HepG2 (cell line): ENCODE results near the gene SCYGR8. TPM values are rescaled to one million over a fixed set of nuclear protein-coding genes. Genes with fewer than 3 reads are reported as not detected.

Experiments
- ARHGAP35 ChIP-seq: sonication (generic); formaldehyde crosslinking; IDR thresholded peaks from 2 replicates; pipeline ENCODE4 v1.9.0; 2022; ENCODE audit warnings: mild to moderate bottlenecking, inconsistent platforms, moderate library complexity, missing genetic modification reagents, borderline replicate concordance
- EHMT2 ChIP-seq: fragments of 200-600 bp; sonication (generic); IDR thresholded peaks from 2 replicates; pipeline ENCODE4 v1.7.0; 2017; ENCODE audit warnings: antibody characterized with exemption, low read depth, low read length, borderline replicate concordance
- EP300 ChIP-seq, 3 experiments: sonication (generic) in 1 of 3; formaldehyde crosslinking in 1 of 3; IDR thresholded peaks; 2 replicates each; pipeline versions ENCODE4 v1.5.1 to v1.6.1; 2011 to 2020; ENCODE audit warnings: low read depth in 2 of 3, low read length in 2 of 3, borderline replicate concordance in 1 of 3, improper control_type of control experiment in 1 of 3, mild to moderate bottlenecking in 1 of 3, missing genetic modification reagents in 1 of 3, moderate library complexity in 1 of 3
- HCFC1 ChIP-seq: fragments of 150-350 bp; IDR thresholded peaks from 2 replicates; pipeline ENCODE4 v1.6.1; 2014; ENCODE audit warnings: low read depth, low read length
- KDM5B ChIP-seq: sonication (generic); formaldehyde crosslinking; IDR thresholded peaks from 2 replicates; pipeline ENCODE4 v1.4.0; 2020; ENCODE audit warnings: missing genetic modification reagents, mild to moderate bottlenecking, borderline replicate concordance
- MEIS1 ChIP-seq: sonication (generic); formaldehyde crosslinking; IDR thresholded peaks from 2 replicates; pipeline ENCODE4 v1.9.0; 2021; ENCODE audit warnings: mild to moderate bottlenecking, missing genetic modification reagents, moderate library complexity, borderline replicate concordance
- NCOA1 ChIP-seq: sonication (generic); formaldehyde crosslinking; IDR thresholded peaks from 2 replicates; pipeline ENCODE4 v1.9.0; 2021; ENCODE audit warnings: missing genetic modification reagents
- POGZ ChIP-seq: sonication (generic); formaldehyde crosslinking; IDR thresholded peaks from 2 replicates; pipeline ENCODE4 v1.4.0; 2020; ENCODE audit warnings: mild to moderate bottlenecking, missing genetic modification reagents
- SOX5 ChIP-seq: IDR thresholded peaks from 2 replicates; pipeline ENCODE4 v1.6.1; 2016; ENCODE audit warnings: borderline replicate concordance
- XRCC5 ChIP-seq: fragments of 200-400 bp; formaldehyde crosslinking; optimal IDR thresholded peaks from 2 replicates; pipeline ENCODE3; 2017; ENCODE audit warnings: mild to moderate bottlenecking, low read length
- ZFP36L2 ChIP-seq: sonication (generic); formaldehyde crosslinking; IDR thresholded peaks from 2 replicates; pipeline ENCODE4 v1.4.0; 2020; ENCODE audit warnings: missing genetic modification reagents
- ZMYM3 ChIP-seq: sonication (generic); formaldehyde crosslinking; IDR thresholded peaks from 2 replicates; pipeline ENCODE4 v1.5.1; 2020; ENCODE audit warnings: mild to moderate bottlenecking, missing genetic modification reagents
- ZNF260 ChIP-seq: sonication (generic); formaldehyde crosslinking; IDR thresholded peaks from 2 replicates; pipeline ENCODE4 v1.4.0; 2020; ENCODE audit warnings: missing genetic modification reagents, low read depth, mild to moderate bottlenecking, borderline replicate concordance
- ZNF383 ChIP-seq: sonication (generic); formaldehyde crosslinking; IDR thresholded peaks from 2 replicates; pipeline ENCODE4 v1.4.0; 2020; ENCODE audit warnings: missing genetic modification reagents, mild to moderate bottlenecking, borderline replicate concordance
- ZNF564 ChIP-seq: sonication (generic); formaldehyde crosslinking; IDR thresholded peaks from 2 replicates; pipeline ENCODE4 v1.8.1; 2023; ENCODE audit warnings: mild to moderate bottlenecking, missing genetic modification reagents
- ZNF605 ChIP-seq: sonication (generic); formaldehyde crosslinking; IDR thresholded peaks from 2 replicates; pipeline ENCODE4 v1.8.0; 2022; ENCODE audit warnings: mild to moderate bottlenecking, missing genetic modification reagents
- polyA plus RNA-seq, 8 experiments: library from polyadenylated mRNA; depleted of rRNA in 3 of 8; stranded (reverse) in 7 of 8; unstranded in 1 of 8; fragments of >200 nt; fragmentation: Illumina TruSeq in 4 of 8; extraction: Trizol in 4 of 8; gene quantifications; 2 replicates each; pipeline versions ENCODE4 v1.2.1 to v1.2.3, GENCODE V29; 2011 to 2016; ENCODE audit warnings: low read depth in 4 of 8, missing spikeins in 1 of 8, mixed read lengths in 1 of 8; ENCODE audit not compliant: insufficient read depth in 1 of 8
- total RNA-seq, 5 experiments: library from RNA; depleted of rRNA; stranded (reverse); fragments of >200 nt; fragmentation: Illumina TruSeq; extraction: Trizol; gene quantifications; 2 replicates each; pipeline ENCODE4 v1.2.3, GENCODE V29; 2016; ENCODE audit warnings: low read depth in 1 of 5
- TF ChIP-seq, protein P1 (sequence below): sonication (generic); formaldehyde crosslinking; IDR thresholded peaks from 2 replicates; pipeline ENCODE4 v1.5.1; 2020; ENCODE audit warnings: mild to moderate bottlenecking, missing genetic modification reagents, moderate library complexity
- TF ChIP-seq, protein P2 (sequence below): sonication (generic); formaldehyde crosslinking; conservative IDR thresholded peaks from 2 replicates; pipeline ENCODE4 v1.4.0; 2020; ENCODE audit warnings: mild to moderate bottlenecking, missing genetic modification reagents, moderate library complexity
- TF ChIP-seq, protein P3 (sequence below): IDR thresholded peaks from 2 replicates; pipeline ENCODE4 v1.6.1; 2016; ENCODE audit warnings: mild to moderate bottlenecking
- TF ChIP-seq, protein P4 (sequence below): sonication (generic); formaldehyde crosslinking; IDR thresholded peaks from 2 replicates; pipeline ENCODE4 v1.5.0; 2020; ENCODE audit warnings: mild to moderate bottlenecking, low read depth, missing genetic modification reagents, borderline replicate concordance
- TF ChIP-seq, protein P5 (sequence below): sonication (generic); formaldehyde crosslinking; IDR thresholded peaks from 2 replicates; pipeline ENCODE4 v1.4.0; 2020; ENCODE audit warnings: missing genetic modification reagents

SCYGR8 gene
- total and polyA plus RNA-seq, 2 of the 13 experiments (the other 11 are each of a cell fraction or from before 2014, with no cell fraction given), result not detected

DNA sequence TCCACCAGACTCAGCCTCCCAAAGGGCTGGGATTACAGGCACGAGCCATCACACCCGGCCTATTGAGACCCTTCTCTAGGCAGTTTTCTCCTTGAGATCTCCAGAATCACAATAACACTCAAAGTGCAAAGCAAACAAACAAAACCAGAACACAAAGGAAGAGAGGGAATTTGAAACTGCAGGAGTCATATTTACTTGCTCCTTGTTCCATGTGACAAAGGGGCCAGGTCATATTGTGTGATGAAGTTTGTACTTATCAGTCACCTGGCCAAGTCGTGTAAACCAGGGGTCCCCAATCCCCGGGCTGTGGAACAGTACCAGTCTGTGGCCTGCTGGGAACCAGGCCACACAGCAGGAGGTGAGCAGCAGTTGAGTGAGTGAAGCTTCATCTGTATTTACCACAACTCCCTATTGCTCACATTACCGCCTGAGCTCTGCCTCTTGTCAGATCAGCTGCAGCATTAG lies 26.5 kb downstream of the SCYGR8 start (continued):
- TF ChIP-seq, protein P1, sequence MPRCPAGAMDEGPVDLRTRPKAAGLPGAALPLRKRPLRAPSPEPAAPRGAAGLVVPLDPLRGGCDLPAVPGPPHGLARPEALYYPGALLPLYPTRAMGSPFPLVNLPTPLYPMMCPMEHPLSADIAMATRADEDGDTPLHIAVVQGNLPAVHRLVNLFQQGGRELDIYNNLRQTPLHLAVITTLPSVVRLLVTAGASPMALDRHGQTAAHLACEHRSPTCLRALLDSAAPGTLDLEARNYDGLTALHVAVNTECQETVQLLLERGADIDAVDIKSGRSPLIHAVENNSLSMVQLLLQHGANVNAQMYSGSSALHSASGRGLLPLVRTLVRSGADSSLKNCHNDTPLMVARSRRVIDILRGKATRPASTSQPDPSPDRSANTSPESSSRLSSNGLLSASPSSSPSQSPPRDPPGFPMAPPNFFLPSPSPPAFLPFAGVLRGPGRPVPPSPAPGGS (CRISPR knock-in tag), result 0 out of 2 replicates have a peak, but pooled peaks have one; percentile 16
- TF ChIP-seq ZFP36L2, result no peak
- TF ChIP-seq, protein P2, sequence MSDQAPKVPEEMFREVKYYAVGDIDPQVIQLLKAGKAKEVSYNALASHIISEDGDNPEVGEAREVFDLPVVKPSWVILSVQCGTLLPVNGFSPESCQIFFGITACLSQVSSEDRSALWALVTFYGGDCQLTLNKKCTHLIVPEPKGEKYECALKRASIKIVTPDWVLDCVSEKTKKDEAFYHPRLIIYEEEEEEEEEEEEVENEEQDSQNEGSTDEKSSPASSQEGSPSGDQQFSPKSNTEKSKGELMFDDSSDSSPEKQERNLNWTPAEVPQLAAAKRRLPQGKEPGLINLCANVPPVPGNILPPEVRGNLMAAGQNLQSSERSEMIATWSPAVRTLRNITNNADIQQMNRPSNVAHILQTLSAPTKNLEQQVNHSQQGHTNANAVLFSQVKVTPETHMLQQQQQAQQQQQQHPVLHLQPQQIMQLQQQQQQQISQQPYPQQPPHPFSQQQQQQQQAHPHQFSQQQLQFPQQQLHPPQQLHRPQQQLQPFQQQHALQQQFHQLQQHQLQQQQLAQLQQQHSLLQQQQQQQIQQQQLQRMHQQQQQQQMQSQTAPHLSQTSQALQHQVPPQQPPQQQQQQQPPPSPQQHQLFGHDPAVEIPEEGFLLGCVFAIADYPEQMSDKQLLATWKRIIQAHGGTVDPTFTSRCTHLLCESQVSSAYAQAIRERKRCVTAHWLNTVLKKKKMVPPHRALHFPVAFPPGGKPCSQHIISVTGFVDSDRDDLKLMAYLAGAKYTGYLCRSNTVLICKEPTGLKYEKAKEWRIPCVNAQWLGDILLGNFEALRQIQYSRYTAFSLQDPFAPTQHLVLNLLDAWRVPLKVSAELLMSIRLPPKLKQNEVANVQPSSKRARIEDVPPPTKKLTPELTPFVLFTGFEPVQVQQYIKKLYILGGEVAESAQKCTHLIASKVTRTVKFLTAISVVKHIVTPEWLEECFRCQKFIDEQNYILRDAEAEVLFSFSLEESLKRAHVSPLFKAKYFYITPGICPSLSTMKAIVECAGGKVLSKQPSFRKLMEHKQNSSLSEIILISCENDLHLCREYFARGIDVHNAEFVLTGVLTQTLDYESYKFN, result peak; percentile 63
- TF ChIP-seq, protein P3, sequence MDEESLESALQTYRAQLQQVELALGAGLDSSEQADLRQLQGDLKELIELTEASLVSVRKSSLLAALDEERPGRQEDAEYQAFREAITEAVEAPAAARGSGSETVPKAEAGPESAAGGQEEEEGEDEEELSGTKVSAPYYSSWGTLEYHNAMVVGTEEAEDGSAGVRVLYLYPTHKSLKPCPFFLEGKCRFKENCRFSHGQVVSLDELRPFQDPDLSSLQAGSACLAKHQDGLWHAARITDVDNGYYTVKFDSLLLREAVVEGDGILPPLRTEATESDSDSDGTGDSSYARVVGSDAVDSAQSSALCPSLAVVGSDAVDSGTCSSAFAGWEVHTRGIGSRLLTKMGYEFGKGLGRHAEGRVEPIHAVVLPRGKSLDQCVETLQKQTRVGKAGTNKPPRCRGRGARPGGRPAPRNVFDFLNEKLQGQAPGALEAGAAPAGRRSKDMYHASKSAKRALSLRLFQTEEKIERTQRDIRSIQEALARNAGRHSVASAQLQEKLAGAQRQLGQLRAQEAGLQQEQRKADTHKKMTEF (CRISPR knock-in tag), result 0 out of 2 replicates have a peak, but pooled peaks have one; percentile 43
- TF ChIP-seq POGZ (CRISPR knock-in tag), result 0 out of 2 replicates have a peak, but pooled peaks have one; percentile 18
- no peak for TF ChIP-seq XRCC5
- TF ChIP-seq ZNF260 (CRISPR knock-in tag), result no peak
- TF ChIP-seq KDM5B (CRISPR knock-in tag), result no peak
- TF ChIP-seq ZNF383, result no peak
- no peak for TF ChIP-seq HCFC1
- no peak for TF ChIP-seq NCOA1 (CRISPR knock-in tag)
- TF ChIP-seq ZMYM3, result peak; percentile 61
- no peak for TF ChIP-seq MEIS1 (CRISPR knock-in tag)
- TF ChIP-seq EP300 (IDR thresholded peaks at IDR 0.05; ENCODE audit: low read depth in 2 of 2, low read length in 2 of 2), result peak in 1 of 2 experiments; percentile 54; a peak in 2 of 4 replicates
- TF ChIP-seq EP300 (CRISPR knock-in tag; IDR thresholded peaks at IDR 0.05; ENCODE audit: borderline replicate concordance), result no peak
- TF ChIP-seq, protein P4, sequence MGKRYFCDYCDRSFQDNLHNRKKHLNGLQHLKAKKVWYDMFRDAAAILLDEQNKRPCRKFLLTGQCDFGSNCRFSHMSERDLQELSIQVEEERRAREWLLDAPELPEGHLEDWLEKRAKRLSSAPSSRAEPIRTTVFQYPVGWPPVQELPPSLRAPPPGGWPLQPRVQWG, result no peak
- TF ChIP-seq SOX5 (CRISPR knock-in tag), result peak; percentile 96
- no peak for TF ChIP-seq ARHGAP35 (CRISPR knock-in tag)
- TF ChIP-seq EHMT2, result 0 out of 2 replicates have a peak, but pooled peaks have one; percentile 30
- no peak for TF ChIP-seq ZNF564 (CRISPR knock-in tag)
- TF ChIP-seq, protein P5, sequence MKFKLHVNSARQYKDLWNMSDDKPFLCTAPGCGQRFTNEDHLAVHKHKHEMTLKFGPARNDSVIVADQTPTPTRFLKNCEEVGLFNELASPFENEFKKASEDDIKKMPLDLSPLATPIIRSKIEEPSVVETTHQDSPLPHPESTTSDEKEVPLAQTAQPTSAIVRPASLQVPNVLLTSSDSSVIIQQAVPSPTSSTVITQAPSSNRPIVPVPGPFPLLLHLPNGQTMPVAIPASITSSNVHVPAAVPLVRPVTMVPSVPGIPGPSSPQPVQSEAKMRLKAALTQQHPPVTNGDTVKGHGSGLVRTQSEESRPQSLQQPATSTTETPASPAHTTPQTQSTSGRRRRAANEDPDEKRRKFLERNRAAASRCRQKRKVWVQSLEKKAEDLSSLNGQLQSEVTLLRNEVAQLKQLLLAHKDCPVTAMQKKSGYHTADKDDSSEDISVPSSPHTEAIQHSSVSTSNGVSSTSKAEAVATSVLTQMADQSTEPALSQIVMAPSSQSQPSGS (CRISPR knock-in tag), result no peak
- TF ChIP-seq ZNF605, result 0 out of 2 replicates have a peak, but pooled peaks have one; percentile 55
